SK-N-MC (cell line): ENCODE data around the gene SLC24A4.

Experiments
- EZH2 ChIP-seq: fragments of 200-600 bp; sonication (generic); IDR thresholded peaks from one replicate; pipeline ENCODE4 v1.6.1; 2017; ENCODE audit warnings: antibody characterized with exemption
- FOXP2 ChIP-seq: optimal IDR thresholded peaks from 2 replicates; pipeline ENCODE3; 2011; ENCODE audit warnings: mild to moderate bottlenecking, moderate library complexity; ENCODE audit not compliant: insufficient read depth; ENCODE audit errors: extremely low read length, control extremely low read depth
- POLR2AphosphoS5 ChIP-seq: IDR thresholded peaks from 2 replicates; pipeline ENCODE4 v1.6.1; 2012; ENCODE audit warnings: mild to moderate bottlenecking, low read depth, low read length, borderline replicate concordance

GRCh38 chr14:92282669-92283068 is 40.3 kb upstream of the SLC24A4 start:
- TF ChIP-seq EZH2: no peak
- TF ChIP-seq POLR2AphosphoS5: no peak
- no peak for TF ChIP-seq FOXP2
